ENCODE measurements around the gene LRTM2. TPM values are rescaled to one million over a fixed set of nuclear protein-coding genes. Genes with fewer than 3 reads are reported as not detected.

LRTM2 gene
- total and polyA plus RNA-seq, 8 donors = not detected

- Histone ChIP-seq H3K27ac (no peak overlapping the region), H3K9me3 (no peaks in the 10 kb centered on the region), H3K36me3 (no peaks in the 10 kb centered on the region), H3K4me1 (no peaks in the 10 kb centered on the region), H3K27me3 (no peaks in the 10 kb centered on the region), H3K4me3 (no peak overlapping the region)
- TF ChIP-seq CTCF (IDR thresholded peaks at IDR 0.05) = no peak
- DNase-seq (no peak), FAIRE-seq (no peak), ATAC-seq (no peak)
- intact Hi-C loops (cut with DNase I) = no loop called here
- 65 to 70% methylated on average over 7 of the region's 7 CpGs for WGBS, 2 donors
Observed at GRCh38 chr12:1851151-1851701, 30.9 kb downstream of the LRTM2 start.

- DNase-seq (no peak), ATAC-seq (no peak), FAIRE-seq (no peak)
- Histone ChIP-seq H3K27ac (no peak overlapping the region), H3K4me3 (no peak overlapping the region), H3K36me3 (no peaks in the 10 kb centered on the region), H3K4me1 (no peaks in the 10 kb centered on the region), H3K9me3 (no peaks in the 10 kb centered on the region), H3K27me3 (no peaks in the 10 kb centered on the region)
- 68 to 86% methylated on average over 1 of the region's 1 CpG for WGBS, 2 donors
- intact Hi-C loops (cut with DNase I) = no loop called here
- no peak for TF ChIP-seq CTCF (IDR thresholded peaks at IDR 0.05)
Observed at GRCh38 chr12:1852076-1852475, 31.7 kb downstream of the LRTM2 start.

GRCh38 chr12:1853716-1854115 lies 33.4 kb downstream of the LRTM2 start:
- ATAC-seq (no peak), FAIRE-seq (no peak), DNase-seq (no peak)
- Histone ChIP-seq H3K27me3 (no peaks in the 10 kb centered on the region), H3K9me3 (no peaks in the 10 kb centered on the region), H3K4me3 (no peak overlapping the region), H3K27ac (no peak overlapping the region), H3K4me1 (no peaks in the 10 kb centered on the region), H3K36me3 (no peaks in the 10 kb centered on the region)
- WGBS, 2 donors = 80 to 88% methylated on average over 8 of the region's 8 CpGs
- intact Hi-C loops (cut with DNase I) = no loop called here
- TF ChIP-seq CTCF (IDR thresholded peaks at IDR 0.05) = no peak

- intact Hi-C loops (cut with DNase I) = no loop called here
- Histone ChIP-seq H3K27ac (no peak overlapping the region), H3K9me3 (no peaks in the 10 kb centered on the region), H3K4me1 (no peaks in the 10 kb centered on the region), H3K27me3 (no peaks in the 10 kb centered on the region), H3K4me3 (no peak overlapping the region), H3K36me3 (no peaks in the 10 kb centered on the region)
- 60 to 65% methylated on average over 3 of the region's 3 CpGs for WGBS, 2 donors
- ATAC-seq = no peak
- no peak for DNase-seq
- no peak for TF ChIP-seq CTCF (IDR thresholded peaks at IDR 0.05)
- no peak for FAIRE-seq
Observed at GRCh38 chr12:1855241-1855640, 34.9 kb downstream of the LRTM2 start.

- TF ChIP-seq CTCF (IDR thresholded peaks at IDR 0.05) = no peak
- Histone ChIP-seq H3K27me3 (no peaks in the 10 kb centered on the region), H3K27ac (no peak overlapping the region), H3K9me3 (no peaks in the 10 kb centered on the region), H3K4me3 (no peak overlapping the region), H3K36me3 (no peaks in the 10 kb centered on the region), H3K4me1 (no peaks in the 10 kb centered on the region)
- FAIRE-seq = no peak
- intact Hi-C loops (cut with DNase I) = no loop called here
- DNase-seq = no peak
- WGBS, 2 donors = 37 to 39% methylated on average over 2 of the region's 2 CpGs
- no peak for ATAC-seq
Observed at GRCh38 chr12:1857086-1857485, 36.7 kb downstream of the LRTM2 start.
